HL-60 (cell line): ENCODE measurements around the gene C1orf216.
"Not testable (repeated sequence)": the region's sequence is repeated elsewhere in the genome, so short reads cannot be mapped to it uniquely, and the experiment has no call there.

Experiments
- DNase-seq, 2 experiments: peaks; one replicate each; pipeline ENCODE4 v3.0.0-alpha.2; 2010 to 2020; ENCODE audit warnings: low read depth in 1 of 2, low spot score in 1 of 2
- H3K27ac ChIP-seq: fragments of 250-450 bp; sonication (Bioruptor Pico); replicated peaks from 2 replicates; pipeline ENCODE4 v1.5.1; 2020; ENCODE audit warnings: mild to moderate bottlenecking, moderate library complexity
- H3K27me3 ChIP-seq: fragments of 250-450 bp; sonication (Bioruptor Pico); 2 replicates; pipeline ENCODE4 v1.5.1; 2021; ENCODE audit warnings: mild to moderate bottlenecking, moderate library complexity; ENCODE audit not compliant: insufficient read depth, poor library complexity, severe bottlenecking
- H3K4me3 ChIP-seq: replicated peaks from 2 replicates; pipeline ENCODE4 v1.5.1; 2011; ENCODE audit warnings: mild to moderate bottlenecking, control low read depth, low read length; ENCODE audit not compliant: insufficient read depth
- CTCF ChIP-seq: IDR thresholded peaks from one replicate; pipeline ENCODE4 v1.5.1; 2011; ENCODE audit warnings: low read length, control low read depth, inconsistent platforms; ENCODE audit not compliant: insufficient read depth
- GABPA ChIP-seq: IDR thresholded peaks from 2 replicates; pipeline ENCODE4 v1.6.1; 2012; ENCODE audit warnings: low read depth
- POLR2AphosphoS5 ChIP-seq: IDR thresholded peaks from 2 replicates; pipeline ENCODE4 v1.6.1; 2012; ENCODE audit warnings: low read depth
- REST ChIP-seq: IDR thresholded peaks from 2 replicates; pipeline ENCODE4 v1.6.1; 2012; ENCODE audit warnings: low read depth; ENCODE audit not compliant: insufficient replicate concordance
- SPI1 ChIP-seq: IDR thresholded peaks from 2 replicates; pipeline ENCODE4 v1.6.1; 2012; ENCODE audit warnings: low read depth, mild to moderate bottlenecking, borderline replicate concordance

C1orf216 gene

GRCh38 chr1:35714921-35715567 is 3.6 kb downstream of the C1orf216 start:
- Histone ChIP-seq H3K4me3 (no peak overlapping the region), H3K27me3 (no peaks in the 10 kb centered on the region), H3K27ac (no peak overlapping the region)
- no peak for DNase-seq
- TF ChIP-seq SPI1, result no peak
- TF ChIP-seq REST, result no peak
- no peak for TF ChIP-seq POLR2AphosphoS5
- no peak for TF ChIP-seq GABPA
- no peak for TF ChIP-seq CTCF

GRCh38 chr1:35711098-35711497 is 7.6 kb downstream of the C1orf216 start:
- DNase-seq, H3K27ac ChIP-seq, H3K4me3 ChIP-seq: not testable (repeated sequence)
- H3K27me3 ChIP-seq, result peaks cover 23% of the 10 kb centered on the region

- Histone ChIP-seq H3K4me3 (no peak overlapping the region), H3K27ac (no peak overlapping the region), H3K27me3 (peaks cover 30% of the 10 kb centered on the region)
- no peak for TF ChIP-seq POLR2AphosphoS5
- no peak for TF ChIP-seq GABPA
- TF ChIP-seq CTCF, result no peak
- no peak for TF ChIP-seq REST
- TF ChIP-seq SPI1, result no peak
- DNase-seq, result no peak
These were observed 9.7 kb downstream of the C1orf216 start for GRCh38 chr1:35708952-35709351.

GRCh38 chr1:35708441-35708921 is 10.2 kb downstream of the C1orf216 start:
- peaks cover 30% of the 10 kb centered on the region for H3K27me3 ChIP-seq
- no peak overlapping the region for H3K4me3 ChIP-seq
- H3K27ac ChIP-seq, result no peak overlapping the region
- TF ChIP-seq REST (no peak), GABPA (no peak), POLR2AphosphoS5 (no peak), CTCF (no peak), SPI1 (no peak)
- no peak for DNase-seq
